ENCODE results near the gene SRPK1. TPM values are rescaled to one million over a fixed set of nuclear protein-coding genes. Genes with fewer than 3 reads are reported as not detected.

Gene SRPK1
- total RNA-seq, 4 donors from 2014 or later = 25.4 to 36.5 (median 30.4) TPM

GRCh38 chr6:35811699-35811995, 109.3 kb downstream of the SRPK1 start:
- TF ChIP-seq POLR2A (IDR thresholded peaks at IDR 0.05; ENCODE audit: low read depth) (no peak), POLR2AphosphoS5 (IDR thresholded peaks at IDR 0.05) (no peak), EP300 (IDR thresholded peaks at IDR 0.05) (no peak)
- TF ChIP-seq, protein P1, sequence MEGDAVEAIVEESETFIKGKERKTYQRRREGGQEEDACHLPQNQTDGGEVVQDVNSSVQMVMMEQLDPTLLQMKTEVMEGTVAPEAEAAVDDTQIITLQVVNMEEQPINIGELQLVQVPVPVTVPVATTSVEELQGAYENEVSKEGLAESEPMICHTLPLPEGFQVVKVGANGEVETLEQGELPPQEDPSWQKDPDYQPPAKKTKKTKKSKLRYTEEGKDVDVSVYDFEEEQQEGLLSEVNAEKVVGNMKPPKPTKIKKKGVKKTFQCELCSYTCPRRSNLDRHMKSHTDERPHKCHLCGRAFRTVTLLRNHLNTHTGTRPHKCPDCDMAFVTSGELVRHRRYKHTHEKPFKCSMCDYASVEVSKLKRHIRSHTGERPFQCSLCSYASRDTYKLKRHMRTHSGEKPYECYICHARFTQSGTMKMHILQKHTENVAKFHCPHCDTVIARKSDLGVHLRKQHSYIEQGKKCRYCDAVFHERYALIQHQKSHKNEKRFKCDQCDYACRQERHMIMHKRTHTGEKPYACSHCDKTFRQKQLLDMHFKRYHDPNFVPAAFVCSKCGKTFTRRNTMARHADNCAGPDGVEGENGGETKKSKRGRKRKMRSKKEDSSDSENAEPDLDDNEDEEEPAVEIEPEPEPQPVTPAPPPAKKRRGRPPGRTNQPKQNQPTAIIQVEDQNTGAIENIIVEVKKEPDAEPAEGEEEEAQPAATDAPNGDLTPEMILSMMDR (IDR thresholded peaks at IDR 0.05) = no peak
- Histone ChIP-seq H3K27ac (replicated peaks in 1 of 4) (no peak overlapping the region), H3K4me1 (no peaks in the 10 kb centered on the region), H3K9me3 (peaks cover 0 to 4% (median 2%) of the 10 kb centered on the region in 4 donors), H3K36me3 (no peaks in the 10 kb centered on the region), H3K4me3 (no peak overlapping the region), H3K27me3 (peaks cover 0 to 34% (median 0%) of the 10 kb centered on the region in 4 donors)
- intact Hi-C loops (cut with DNase I) = no loop called here
- no peak for DNase-seq (ENCODE audit: extremely low spot score)
- 79% methylated on average over 6 of the region's 6 CpGs for WGBS

DNA sequence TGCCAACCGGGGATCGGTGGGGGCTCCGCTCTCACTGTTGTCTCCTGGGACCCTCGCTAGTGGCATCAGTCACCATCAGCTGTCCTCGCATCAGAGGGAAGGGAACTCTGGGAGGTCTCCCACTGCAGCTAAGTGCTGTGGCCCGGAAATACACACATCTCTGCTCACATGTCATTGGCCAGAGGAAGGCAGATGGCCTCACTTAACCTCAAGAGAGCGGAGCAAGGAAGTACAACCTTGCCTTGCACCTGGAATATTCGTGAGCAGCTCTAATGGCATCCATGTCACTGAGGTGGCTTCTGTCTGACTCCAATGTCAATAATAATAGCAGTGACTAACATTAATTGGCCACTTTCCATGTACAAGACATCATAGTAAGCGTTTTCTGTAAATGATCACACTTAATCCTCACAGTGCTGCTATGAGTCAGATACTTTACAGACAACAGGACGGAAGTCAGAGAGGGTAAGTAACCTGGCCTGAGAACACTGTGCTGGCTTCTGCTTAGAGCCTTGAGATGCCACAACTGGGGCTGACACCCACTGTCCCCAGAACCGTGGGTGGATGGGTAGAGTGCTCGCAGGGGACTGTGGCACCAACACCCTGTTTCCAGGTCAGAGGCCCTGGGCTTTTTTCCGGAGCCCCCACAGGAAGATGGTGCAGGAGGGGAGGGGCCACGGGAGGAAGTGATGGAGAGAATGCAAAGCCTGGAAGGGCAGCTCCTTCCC, 109.8 kb downstream of the SRPK1 start:
- intact Hi-C loops (cut with DNase I) = no loop called here
- no peak for TF ChIP-seq EP300 (IDR thresholded peaks at IDR 0.05)
- no peak for TF ChIP-seq POLR2AphosphoS5 (IDR thresholded peaks at IDR 0.05)
- TF ChIP-seq, protein P1 (IDR thresholded peaks at IDR 0.05) = no peak
- no peak for TF ChIP-seq POLR2A (IDR thresholded peaks at IDR 0.05; ENCODE audit: low read depth)
- Histone ChIP-seq H3K9me3 (no peaks in the 10 kb centered on the region), H3K27ac (replicated peaks in 1 of 4) (no peak overlapping the region), H3K36me3 (no peaks in the 10 kb centered on the region), H3K4me1 (no peaks in the 10 kb centered on the region), H3K4me3 (no peak overlapping the region), H3K27me3 (peaks cover 0 to 40% (median 0%) of the 10 kb centered on the region in 4 donors)
- WGBS = 66% methylated on average over 14 of the region's 14 CpGs
- DNase-seq (ENCODE audit: extremely low spot score) = no peak

DNA sequence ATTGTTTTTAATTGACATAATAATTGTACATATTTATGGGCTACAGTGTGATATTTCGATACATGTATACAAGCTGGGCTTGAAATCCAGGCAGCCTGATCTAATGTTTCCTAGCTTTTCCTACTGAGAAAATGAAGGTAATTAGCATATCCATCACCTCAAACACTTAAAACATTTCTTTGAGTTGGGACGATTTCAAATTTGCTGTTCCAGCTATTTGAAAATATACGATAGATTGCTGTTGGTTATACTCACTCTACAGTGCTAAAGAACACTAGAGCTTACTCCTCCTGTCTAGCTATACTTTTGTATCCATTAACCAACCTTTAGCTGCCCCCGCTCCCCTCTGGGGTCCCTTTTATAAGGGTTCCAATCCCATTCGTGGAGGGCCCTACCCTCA, 111.1 kb downstream of the SRPK1 start:
- Histone ChIP-seq H3K9me3 (no peaks in the 10 kb centered on the region), H3K36me3 (no peaks in the 10 kb centered on the region), H3K27ac (replicated peaks in 1 of 4) (no peak overlapping the region), H3K4me1 (peaks cover 0 to 7% (median 6%) of the 10 kb centered on the region in 4 donors), H3K4me3 (no peak overlapping the region), H3K27me3 (peaks cover 0 to 53% (median 7%) of the 10 kb centered on the region in 4 donors)
- TF ChIP-seq POLR2AphosphoS5 (IDR thresholded peaks at IDR 0.05) (no peak), POLR2A (IDR thresholded peaks at IDR 0.05; ENCODE audit: low read depth) (no peak), EP300 (IDR thresholded peaks at IDR 0.05) (no peak)
- TF ChIP-seq, protein P1 (IDR thresholded peaks at IDR 0.05) = no peak
- WGBS = 78% methylated on average over 5 of the region's 5 CpGs
- DNase-seq (ENCODE audit: extremely low spot score) = no peak
- intact Hi-C loops (cut with DNase I) = no loop called here

DNA sequence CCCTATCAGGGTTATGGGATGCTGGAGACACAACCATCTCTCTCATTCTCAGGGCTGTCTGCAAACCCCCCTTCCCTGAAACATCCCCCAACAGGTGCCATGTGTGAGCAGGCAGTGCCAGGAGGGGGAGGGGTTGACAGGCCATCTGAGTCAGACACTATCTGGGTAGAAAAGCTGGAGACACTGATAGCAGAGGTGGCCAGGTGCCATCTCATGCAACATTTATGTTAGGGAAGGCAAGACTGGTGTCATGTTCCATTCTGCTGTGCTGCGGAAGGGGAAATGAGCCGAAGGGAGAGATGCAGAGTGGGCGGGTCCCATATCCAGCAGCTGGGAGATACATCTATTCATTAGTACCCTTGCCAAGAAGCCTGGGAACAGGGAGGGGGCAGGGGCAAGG, 112.2 kb downstream of the SRPK1 start:
- 49% methylated on average over 3 of the region's 3 CpGs for WGBS
- intact Hi-C loops (cut with DNase I) = no loop called here
- no peaks in the 10 kb centered on the region for H3K9me3 ChIP-seq
- TF ChIP-seq EP300 (IDR thresholded peaks at IDR 0.05) (no peak), POLR2AphosphoS5 (IDR thresholded peaks at IDR 0.05) (no peak), POLR2A (IDR thresholded peaks at IDR 0.05; ENCODE audit: low read depth) (no peak)
- TF ChIP-seq, protein P1 (IDR thresholded peaks at IDR 0.05) = no peak
- H3K4me3 ChIP-seq = no peak overlapping the region
- no peak for DNase-seq (ENCODE audit: extremely low spot score)
- no peak overlapping the region for H3K27ac ChIP-seq (replicated peaks in 1 of 4)
- H3K4me1 ChIP-seq = peaks cover 0 to 8% (median 6%) of the 10 kb centered on the region in 4 donors
- no peaks in the 10 kb centered on the region for H3K36me3 ChIP-seq
- peaks cover 0 to 61% (median 8%) of the 10 kb centered on the region in 4 donors for H3K27me3 ChIP-seq

Measured in esophagus muscularis mucosa (tissue), 4 donors.